ENCODE data around the gene UBE2I.
"Not testable (repeated sequence)": the region's sequence is repeated elsewhere in the genome, so short reads cannot be mapped to it uniquely, and the experiment has no call there.

UBE2I gene

DNA sequence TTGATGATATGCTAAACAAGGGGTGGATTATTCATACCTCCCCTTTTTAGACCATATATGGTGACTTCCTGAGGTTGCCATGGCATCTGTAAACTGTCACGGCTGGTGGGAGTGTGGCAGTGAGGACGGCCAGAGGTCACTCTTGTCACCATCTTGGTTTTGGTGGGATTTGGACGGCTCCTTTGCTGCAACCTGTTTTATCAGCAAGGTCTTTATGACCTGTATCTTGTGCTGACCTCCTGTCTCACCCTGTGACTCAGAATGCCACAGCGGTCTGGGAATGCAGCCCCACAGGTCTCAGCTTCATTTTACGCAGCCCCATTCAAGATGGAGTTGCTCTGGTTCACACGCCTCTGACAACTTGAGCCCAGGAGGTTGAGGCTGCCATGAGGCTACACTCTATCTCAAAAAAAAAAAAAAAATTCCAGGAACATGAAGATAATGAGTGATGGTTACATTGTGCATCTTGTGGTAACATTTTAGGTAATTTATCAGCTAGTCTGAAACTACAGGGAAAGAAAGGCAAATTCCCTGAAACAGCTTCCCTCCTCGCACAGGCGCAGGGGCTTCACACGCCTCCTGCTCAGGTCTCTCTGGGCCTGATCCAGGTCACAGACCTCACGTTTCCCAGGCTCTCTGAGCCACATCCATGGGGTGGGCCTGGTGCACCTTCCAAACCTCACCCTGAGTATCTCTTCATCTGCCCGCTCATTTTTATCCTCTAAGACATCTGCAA is 15.3 kb upstream of the UBE2I start:
- no peak for DNase-seq (ENCODE audit: low read depth)

DNA sequence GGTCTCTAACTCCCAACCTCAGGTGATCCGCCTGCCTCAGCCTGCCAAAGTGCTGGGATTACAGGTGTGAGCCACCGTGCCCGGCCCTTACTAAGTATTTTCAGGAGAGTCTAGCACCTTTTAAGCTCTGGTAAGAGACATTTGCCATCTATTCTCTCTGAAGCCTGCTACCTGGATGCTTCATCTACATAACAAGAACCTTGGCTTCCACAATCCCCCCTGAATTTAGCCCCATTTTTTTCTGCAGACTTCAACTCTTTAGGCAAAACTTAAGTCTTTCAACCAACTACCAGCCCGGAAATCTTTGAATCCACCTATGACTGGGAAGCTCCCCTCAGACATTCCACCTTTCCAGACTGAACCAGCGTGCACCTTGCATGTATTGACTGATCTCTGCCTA is 14.0 kb upstream of the UBE2I start:
- no peak for DNase-seq (ENCODE audit: low read depth)

DNA sequence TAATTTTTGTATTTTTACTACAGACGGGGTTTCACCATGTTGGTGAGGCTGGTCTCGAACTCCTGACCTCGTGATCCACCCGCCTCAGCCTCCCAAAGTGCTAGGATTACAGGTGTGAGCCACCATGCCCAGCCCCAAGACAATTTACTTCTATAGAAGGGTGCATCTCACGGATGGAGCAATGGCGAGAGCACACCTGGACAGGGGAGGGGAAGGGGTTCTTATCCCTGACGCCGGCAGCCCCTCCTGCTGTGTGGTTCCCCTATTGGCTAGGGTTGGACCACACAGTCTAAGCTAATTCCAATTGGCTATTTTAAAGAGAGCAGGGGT is 12.8 kb upstream of the UBE2I start:
- not testable (repeated sequence) for DNase-seq (ENCODE audit: low read depth)

DNA sequence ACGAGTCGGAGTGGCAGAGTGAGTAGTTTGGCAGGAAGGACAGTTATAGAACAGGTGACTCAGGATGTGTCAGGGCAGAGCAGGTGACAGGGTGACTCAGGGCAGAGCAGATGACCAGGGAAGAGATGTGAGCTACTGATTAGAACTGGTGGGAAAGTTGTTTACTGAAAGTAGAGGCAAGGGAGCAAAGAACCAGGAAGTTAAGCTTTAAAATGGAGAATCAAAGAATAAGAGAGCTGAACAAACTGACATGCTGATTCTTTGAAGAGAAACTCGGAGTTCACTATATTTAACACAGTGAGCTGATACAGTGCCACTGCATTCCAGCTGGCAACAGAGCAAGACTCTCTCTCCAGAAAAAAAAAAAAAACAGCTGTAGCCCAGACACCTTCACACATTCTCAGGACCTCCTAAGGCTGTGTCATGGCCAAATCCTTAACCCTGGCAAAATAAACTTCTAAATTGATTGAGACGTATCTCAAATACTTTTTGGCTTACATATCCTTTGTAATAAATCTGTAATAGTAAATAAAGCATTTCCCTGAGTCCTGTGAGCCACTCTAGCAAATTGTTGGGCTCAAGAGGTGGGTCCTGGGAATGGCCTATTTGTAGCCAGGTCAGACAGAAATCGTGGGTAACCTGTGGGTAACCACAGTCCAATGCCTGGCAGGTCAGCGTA is 12.3 kb upstream of the UBE2I start:
- DNase-seq (ENCODE audit: low read depth): no peak

DNA sequence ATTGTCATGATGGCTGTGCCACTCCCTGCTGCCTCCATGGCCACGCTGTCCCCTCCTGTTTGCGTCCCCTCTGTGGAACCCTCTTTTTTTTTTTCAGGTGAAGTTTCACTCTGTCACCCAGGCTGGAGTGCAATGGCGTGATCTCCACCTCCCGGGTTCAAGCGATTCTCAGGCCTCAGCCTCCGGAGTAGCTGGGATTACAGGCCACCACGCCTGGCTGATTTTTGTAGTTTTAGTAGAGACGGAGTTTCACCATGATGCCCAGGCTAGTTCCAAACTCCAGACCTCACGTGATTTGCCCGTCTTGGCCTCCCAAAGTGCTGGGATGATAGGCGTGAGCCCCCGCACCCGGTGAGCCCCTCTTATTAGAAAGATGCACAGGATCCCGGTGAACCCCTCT is 11.0 kb upstream of the UBE2I start:
- no peak for DNase-seq (ENCODE audit: low read depth)

DNA sequence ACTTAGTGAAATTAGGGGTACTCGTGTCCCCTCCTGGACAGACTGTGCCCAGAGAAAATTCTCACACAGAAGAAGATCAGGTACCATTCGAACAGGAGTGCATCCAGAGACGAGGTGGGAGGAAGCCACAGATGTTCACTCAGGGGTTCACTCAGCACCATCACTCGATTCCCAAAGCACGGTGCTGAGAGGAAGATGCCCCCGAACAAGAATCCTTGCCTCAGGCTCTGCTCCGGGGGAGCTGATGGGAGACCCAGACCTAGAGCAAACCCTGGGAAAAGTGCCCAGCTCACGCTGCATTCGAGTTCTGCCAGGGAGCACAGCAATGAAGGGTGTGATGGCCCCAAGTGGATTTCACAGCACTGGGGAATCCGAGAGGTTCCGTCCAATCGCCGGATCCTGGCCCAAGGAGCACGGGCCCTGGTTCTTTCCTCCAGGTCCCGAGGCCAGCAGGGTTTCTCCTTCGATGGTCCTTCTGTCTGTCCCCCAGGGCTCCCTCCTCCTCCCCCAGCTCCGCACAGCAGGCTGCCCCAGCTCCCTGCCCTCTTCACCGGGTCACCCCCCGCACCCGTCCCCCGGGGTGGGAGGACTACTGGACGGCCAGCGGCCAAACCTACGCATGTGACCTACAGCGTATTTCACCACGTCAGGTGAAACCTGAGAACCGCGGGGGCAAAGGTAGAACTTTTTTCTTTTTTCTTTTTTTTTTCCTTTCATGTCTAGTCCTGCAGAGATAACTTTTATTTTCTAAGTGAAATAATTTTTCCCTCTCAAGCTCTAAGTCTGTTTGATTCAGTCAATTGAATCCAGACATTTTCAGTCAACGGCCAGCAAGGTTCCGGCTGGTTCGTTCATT is 10.2 kb upstream of the UBE2I start:
- DNase-seq (ENCODE audit: low read depth): no peak

DNA sequence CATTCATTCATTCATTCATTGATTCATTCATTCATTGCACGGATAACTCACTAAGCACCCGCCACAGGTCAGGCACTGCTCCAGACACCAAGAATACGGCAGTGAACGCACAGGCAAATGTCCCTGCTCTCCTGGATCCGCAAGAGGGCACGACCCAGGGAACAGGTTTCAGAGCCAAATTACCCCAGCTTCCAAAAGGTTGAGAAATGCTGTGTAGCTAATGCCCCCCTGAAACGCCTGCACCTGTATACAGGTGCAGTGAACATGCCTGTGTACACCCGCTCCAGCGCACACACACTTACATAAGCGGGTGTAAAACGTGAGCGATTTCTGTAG is 9.6 kb upstream of the UBE2I start:
- DNase-seq (ENCODE audit: low read depth): no peak

DNA sequence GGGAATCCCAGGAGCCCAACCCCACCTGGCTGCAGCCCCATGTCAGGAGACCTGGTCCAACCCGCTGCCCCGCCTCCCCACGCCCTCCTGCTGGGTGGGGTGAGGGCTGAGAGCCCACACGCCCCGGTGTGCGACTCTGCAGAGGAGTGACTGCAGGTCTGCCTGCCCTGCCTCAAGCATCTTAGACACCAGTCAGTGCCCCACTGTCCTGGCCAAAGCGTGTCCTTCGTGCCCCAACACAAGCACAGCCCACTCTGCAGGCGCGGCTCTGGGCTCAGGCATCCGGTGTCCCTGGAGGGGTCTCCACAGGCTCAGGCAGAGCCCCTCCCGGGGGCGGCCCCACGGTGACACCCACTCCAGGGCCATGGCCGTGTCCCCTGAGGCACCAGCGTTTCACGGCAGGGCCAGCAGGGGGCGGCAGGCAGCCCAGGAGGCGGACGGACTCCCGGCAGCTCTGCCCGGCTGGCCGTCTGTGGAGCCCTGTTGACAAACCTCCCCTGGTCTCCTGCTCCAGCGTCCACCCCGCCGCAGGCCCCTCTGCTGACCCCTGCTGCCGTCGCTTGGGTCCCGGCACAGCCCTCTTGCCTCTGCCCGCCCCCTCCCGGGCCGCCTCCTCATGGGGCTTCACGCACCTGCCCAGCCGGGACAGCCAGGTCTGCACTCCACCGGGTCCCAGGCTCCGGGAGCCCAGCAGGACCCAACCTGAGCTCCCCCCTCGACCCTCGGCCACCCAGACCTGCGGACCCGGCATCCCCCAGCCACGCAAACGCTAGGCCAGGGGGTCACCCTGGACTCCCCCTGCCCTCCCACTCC is 8.6 kb upstream of the UBE2I start:
- DNase-seq (ENCODE audit: low read depth): peak; percentile 52

DNA sequence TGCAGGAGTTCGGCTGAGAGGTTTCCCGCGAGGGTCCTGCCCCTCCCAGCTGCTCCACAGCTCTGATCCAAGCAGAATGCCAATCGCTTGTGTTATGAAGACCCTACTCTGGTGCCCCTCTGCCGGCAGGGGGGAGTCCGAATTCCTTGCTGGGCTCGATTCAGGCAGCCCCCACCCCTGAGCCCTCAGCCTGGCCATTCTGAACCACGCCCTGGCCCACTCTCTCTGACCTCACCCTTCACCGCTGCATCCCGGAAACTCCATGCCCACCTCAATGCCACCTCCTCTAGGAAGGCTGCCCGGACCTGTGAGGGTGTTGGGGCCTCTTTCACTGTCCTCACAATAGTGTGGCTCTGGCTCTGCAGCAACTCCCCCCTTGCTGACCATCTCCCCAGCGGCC is 7.9 kb upstream of the UBE2I start:
- DNase-seq (ENCODE audit: low read depth): no peak

DNA sequence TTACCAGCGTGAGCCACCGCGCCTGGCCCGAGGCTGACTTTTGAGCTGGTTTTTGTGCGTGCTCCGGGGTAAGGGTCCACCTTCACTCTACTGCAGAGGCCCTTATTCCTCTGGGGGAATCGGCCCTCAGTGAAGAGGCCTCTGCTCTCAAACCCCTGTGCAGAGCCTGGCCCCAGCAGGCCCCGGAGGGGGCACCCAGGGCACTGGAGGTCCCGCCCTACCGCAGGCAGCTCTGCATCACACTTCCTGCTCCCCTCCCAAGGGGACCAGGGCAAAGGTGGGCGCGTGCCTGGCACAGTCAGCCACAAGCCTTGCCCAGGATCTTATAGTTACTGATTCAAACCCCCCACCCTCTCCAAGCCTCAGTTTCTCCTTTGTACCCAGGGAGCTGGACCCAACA is 3.6 kb upstream of the UBE2I start:
- no peak for DNase-seq (ENCODE audit: low read depth)

DNA sequence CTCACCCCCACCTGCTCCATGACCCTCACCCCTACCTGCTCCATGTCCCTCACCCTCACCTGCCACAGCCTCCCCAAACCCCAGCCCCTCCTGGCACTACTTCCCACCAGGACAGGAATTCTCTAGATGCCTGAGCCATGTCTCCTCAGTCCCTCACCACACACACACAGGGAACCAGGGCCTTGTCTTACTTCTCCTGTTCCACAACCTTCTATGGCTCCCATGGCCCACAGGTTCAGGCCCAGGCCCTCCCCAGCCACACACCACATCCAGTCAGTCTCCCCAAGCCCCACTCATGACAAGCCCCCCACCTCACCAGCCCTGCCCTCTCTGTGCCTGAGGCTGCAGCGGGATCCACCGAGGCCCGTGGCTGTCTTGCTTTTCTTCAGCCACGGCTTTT is 3.1 kb upstream of the UBE2I start:
- DNase-seq (ENCODE audit: low read depth): no peak

DNA sequence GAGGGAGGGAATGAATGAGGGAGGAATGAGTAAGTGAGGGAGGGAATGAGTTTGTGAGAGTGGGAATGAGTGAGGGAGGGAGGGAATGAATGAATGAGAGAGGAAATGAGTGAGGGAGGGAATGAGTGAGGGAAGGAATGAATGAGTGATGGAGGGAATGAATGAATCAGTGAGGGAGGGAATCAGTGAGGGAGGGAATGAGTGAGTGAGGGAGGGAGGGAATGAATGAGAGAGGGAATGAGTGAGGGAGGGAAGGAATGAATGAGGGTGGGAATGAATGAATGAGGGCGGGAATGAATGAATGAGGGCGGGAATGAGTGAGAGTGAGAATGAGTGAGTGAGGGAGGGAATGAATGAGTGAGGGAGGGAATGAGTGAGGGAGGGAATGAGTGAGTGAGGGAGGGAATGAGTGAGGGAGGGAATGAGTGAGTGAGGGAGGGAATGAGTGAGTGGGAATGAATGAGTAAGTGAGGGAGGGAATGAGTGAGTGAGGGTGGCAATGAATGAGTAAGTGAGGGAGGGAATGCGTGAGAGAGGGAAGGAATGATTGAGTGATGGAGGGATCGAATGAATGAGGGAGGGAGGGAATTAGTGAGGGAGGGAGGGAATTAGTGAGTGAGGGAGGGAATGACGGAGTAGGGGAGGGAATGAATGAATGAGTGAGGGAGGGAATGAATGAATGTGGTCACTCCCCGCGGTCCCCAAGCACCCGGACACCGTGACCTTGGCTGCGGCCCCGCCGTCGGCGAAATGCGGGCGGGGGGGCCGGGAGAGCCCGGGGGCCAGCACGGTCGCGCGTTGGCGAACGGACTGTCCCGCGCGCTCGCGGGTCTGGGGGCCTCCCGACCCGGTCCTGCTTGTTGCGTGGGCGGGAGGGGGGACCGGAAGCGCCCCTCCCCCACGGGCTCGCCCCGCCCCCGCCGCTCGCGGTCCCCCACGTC is 1.1 kb upstream of the UBE2I start:
- DNase-seq (ENCODE audit: low read depth): no peak

DNA sequence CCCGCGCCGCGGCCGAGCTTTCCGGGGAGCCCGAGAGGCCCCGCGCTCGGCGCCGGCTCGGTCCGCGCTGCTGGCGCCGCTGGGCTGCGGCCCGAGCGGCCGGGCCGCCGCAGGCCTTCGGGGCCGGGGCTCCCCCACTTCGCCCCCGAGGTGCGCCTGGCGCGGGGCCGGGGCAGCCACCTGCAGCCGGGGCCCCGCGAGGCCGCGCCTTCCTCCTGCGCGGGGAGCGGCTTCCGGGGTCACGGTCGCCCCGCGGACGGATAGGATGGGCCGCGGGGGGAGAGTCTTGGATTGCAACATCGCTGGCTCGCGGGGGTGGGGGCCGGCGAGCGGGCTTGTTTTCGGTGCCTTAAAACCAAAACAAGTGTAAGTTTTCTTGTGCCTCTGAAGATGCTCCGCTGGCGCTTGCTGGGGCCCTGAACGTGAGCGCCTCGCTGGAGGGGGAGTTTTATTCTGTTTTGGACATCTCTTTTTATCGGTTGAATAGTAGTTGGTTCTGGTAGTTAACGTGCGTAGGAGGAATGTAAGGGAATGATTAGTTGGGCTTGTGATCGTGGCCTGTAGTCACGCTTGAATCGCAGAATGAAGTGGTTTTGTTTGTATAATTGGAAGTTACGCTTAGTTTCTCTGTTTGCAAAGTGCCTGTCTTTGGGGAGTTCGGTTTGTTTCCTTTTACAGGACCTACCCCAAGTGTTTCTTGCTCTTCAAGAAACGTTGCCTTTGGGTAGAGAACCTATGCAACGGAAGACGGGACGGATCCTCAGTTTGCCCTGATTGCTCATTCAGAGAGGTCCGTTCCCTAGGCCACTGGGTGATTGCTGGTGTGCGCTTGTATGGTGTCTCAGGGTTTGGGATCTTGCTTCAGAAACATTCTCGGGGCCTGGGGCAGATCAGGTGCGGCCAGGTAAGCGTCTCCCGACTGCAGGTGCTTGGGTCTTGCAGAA is 724 bp downstream of the UBE2I start:
- peak; percentile 37 for DNase-seq (ENCODE audit: low read depth)

DNA sequence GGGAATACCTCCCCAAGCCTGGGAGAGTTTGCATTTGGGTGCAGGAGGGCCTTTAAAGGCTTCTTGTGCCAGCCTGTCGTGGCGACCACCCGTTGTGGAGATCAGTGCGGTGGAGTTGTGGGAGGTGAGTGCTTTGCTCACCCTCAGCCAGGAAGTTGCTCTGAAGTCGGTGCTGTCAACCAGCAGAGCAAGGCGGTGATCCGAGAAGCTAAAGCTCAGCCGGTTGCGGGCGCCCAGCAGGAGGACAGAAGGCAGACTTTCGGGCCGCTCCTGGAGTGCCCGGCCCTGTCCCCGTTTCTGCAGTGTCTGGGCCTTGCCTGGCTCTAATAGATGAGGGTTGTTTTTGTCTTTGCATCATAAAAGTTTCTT is 1.4 kb downstream of the UBE2I start:
- DNase-seq (ENCODE audit: low read depth): no peak

DNA sequence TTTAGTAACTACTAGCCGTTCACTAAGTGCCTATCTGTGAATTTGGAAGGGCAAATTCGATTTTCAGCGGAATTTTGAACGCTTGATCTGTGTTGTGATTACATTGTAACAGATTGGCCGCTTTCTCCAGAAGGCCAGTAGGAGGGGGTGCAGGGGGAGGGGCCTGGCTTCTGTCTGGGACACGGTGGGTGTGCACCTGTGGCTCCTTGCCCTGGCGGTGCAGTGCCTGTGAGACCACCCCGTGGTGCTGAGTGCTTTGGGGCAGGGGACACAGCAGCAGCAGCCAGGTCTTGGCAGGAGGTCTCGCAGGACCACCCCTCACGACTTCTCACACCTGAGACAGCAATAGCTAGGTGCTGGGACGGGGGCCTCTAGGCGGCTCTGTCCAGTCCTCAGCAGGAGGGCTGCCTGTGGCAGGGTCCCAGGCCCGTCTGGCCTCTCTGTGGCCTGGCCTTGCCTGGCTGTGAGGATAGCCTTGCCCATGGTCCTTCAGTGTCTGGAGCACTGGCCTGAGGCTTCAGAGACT is 1.8 kb downstream of the UBE2I start:
- no peak for DNase-seq (ENCODE audit: low read depth)

DNA sequence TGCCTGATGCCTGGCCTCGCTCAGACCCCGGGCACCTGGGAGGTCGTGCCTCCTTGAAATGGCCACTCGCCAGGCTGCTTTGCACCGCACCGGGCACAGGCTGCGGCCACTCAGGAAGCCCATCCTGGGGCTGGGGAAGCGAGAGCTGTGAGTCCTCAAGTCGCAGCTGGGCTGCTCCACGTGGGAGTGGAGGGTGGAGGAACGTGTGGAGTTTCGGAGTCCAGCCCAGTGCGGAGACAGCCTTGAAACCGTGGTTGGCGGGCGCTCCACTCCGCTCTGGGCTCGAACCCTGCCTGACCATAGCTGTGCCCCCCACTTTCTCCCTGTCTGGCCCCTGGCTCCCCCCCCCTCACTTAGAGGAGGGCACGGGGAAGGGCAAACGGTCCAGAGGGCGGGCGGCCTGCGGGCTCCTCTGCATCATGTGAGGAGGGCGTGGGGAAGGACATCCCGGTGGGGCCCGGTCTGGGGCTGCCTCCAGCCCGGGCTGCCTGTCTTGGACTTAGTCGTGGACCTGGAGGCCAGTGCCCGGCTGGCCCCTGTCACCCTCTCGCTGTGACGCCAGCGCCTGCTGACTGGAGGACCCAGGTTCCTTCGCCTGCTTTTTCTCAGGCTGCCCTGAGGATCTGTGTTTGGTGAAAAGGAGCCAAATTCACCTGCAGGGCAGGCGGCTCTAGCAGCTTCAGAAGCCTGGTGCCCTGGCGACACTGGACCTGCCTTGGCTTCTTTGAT is 2.5 kb downstream of the UBE2I start:
- DNase-seq (ENCODE audit: low read depth): no peak

DNA sequence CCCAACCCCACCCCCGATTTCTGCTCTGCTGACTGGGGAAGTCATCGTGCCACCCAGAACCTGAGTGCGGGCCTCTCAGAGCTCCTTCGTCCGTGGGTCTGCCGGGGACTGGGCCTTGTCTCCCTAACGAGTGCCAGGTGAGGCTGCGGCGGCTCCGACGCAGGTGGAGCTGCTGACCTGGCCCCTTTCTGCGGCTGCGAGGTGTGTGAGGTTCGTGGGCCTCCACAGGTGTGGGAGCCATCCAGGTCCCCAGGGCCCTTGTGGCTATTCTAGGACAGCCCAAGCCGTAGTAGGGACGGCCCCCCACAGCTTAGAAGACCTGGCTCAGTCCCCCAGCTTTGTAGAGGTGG is 3.0 kb downstream of the UBE2I start:
- no peak for DNase-seq (ENCODE audit: low read depth)

DNA sequence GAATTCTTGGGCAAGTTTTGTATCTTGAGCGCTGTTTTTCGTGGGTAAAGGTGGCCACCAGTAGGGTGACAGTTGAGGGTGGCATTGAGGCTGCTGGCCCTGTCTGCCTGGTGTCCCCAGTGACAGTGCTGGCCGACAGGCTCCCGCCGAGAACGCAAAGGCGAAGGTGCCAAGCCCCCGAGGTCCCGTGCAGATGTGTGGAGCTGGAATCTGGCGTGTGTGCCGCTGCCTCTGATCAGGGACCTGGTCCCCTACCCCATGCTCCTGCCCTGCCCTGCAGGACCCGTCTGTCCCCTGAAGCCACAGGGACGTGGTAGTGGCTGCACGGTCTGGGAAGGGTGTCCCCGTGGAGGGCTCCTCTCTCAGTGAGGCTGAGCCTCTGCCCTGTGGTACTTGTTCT is 3.5 kb downstream of the UBE2I start:
- no peak for DNase-seq (ENCODE audit: low read depth)

DNA sequence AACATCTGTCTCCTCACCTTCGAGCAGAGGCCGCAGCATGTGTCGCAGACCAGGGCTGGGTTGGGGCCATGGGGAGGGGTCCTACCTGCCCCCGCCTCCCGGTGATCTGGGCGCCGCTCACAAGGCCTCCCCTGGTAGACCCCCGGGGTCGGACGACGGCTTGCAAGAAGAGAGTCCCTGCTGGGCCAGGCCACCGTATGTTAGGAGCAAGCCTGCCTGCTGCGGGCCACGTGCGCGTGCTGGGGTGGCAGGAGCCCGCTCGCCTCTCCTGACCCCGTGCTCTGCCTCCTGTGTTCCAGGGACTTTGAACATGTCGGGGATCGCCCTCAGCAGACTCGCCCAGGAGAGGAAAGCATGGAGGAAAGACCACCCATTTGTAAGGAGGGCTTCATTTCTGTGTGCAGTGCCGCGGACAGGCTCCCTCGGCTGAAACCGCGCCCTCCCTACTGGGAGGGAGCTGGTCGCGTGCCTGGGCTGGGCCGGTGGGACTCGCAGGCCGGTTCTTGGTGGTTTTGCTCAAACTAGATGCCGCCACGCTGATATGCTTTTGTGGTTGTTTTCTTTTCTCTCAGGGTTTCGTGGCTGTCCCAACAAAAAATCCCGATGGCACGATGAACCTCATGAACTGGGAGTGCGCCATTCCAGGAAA is 4.4 kb downstream of the UBE2I start:
- no peak for DNase-seq (ENCODE audit: low read depth)
